ENCODE results near the gene FGF11. TPM values are rescaled to one million over a fixed set of nuclear protein-coding genes. Genes with fewer than 3 reads are reported as not detected.

FGF11 gene
- total and polyA plus RNA-seq, 2 of the 13 experiments (the other 11 are each of a cell fraction or from before 2014, with no cell fraction given): 0.20 to 7.6 TPM

DNA sequence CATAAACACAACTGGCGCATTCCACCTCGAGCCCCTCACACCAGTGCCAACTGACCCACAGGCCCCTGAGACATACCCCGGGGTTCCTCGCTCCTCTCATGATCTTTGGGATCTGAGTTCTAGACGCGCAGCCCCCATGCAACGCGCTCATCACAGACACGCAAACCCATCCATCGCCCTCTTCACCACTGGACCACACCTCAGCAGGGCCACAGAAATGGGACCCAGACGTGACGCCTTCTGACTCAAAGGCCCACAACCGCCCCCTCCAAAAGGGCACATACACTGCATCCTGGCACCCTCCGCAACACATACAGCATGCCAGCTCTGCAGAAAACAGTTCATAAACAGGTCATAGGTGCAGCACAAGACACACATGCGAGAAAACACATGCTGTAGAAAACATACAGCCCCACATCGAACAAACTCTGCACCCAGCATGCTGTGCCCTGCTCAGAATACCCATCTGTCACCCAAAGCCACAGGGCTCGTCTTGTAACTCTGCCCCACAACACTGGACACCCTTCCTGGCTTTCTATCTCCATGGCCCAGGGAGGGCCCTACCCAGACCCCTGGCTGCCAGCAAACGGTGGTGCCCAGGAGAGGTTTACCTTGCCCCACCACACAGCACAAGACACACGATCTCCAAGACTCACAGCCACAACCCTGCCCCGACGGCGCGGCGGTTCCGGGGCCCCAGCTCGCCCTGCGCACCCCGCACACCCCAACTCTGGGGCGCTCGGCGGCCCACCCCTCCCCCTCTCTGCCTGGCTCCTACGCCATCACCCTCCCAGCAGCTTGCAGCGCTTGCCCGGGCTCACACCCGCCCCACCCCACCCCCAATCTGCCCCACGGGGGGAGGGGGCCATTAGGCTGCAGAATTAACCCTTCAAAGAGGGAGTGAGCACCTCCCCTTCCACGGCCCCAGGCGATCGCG is 39.2 kb downstream of the FGF11 start (continued):
- TF ChIP-seq, protein P1, sequence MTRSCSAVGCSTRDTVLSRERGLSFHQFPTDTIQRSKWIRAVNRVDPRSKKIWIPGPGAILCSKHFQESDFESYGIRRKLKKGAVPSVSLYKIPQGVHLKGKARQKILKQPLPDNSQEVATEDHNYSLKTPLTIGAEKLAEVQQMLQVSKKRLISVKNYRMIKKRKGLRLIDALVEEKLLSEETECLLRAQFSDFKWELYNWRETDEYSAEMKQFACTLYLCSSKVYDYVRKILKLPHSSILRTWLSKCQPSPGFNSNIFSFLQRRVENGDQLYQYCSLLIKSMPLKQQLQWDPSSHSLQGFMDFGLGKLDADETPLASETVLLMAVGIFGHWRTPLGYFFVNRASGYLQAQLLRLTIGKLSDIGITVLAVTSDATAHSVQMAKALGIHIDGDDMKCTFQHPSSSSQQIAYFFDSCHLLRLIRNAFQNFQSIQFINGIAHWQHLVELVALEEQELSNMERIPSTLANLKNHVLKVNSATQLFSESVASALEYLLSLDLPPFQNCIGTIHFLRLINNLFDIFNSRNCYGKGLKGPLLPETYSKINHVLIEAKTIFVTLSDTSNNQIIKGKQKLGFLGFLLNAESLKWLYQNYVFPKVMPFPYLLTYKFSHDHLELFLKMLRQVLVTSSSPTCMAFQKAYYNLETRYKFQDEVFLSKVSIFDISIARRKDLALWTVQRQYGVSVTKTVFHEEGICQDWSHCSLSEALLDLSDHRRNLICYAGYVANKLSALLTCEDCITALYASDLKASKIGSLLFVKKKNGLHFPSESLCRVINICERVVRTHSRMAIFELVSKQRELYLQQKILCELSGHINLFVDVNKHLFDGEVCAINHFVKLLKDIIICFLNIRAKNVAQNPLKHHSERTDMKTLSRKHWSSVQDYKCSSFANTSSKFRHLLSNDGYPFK (CRISPR knock-in tag; IDR thresholded peaks at IDR 0.05; ENCODE audit: borderline replicate concordance): no peak
- TF ChIP-seq ZNF230 (CRISPR knock-in tag; IDR thresholded peaks at IDR 0.05) (0 out of 2 replicates have a peak, but pooled peaks have one; percentile 13), ZNF558 (CRISPR knock-in tag; IDR thresholded peaks at IDR 0.05; ENCODE audit: borderline replicate concordance) (no peak), ZC3H13 (CRISPR knock-in tag; IDR thresholded peaks at IDR 0.05) (peak; percentile 54; the same call in 1 of the 2 replicates), RXRA (CRISPR knock-in tag; IDR thresholded peaks at IDR 0.05) (no peak; the same call in 1 of the 2 replicates), SOX6 (IDR thresholded peaks at IDR 0.05) (no peak), SOX6 (CRISPR knock-in tag; IDR thresholded peaks at IDR 0.05) (0 out of 2 replicates have a peak, but pooled peaks have one; percentile 15), PRPF4 (IDR thresholded peaks at IDR 0.05; ENCODE audit: low read depth, low read length, poor library complexity, severe bottlenecking) (peak; percentile 83), KDM1A (CRISPR knock-in tag; IDR thresholded peaks at IDR 0.05) (no peak), STAG1 (CRISPR knock-in tag; IDR thresholded peaks at IDR 0.05) (no peak), SIN3B (IDR thresholded peaks at IDR 0.05; ENCODE audit: low read length) (no peak), MYC (CRISPR knock-in tag; IDR thresholded peaks at IDR 0.05; ENCODE audit: borderline replicate concordance) (peak; percentile 12; the same call in 1 of the 2 replicates), GABPB1 (CRISPR knock-in tag; IDR thresholded peaks at IDR 0.05) (no peak; the same call in 1 of the 2 replicates)
- TF ChIP-seq, protein P2, sequence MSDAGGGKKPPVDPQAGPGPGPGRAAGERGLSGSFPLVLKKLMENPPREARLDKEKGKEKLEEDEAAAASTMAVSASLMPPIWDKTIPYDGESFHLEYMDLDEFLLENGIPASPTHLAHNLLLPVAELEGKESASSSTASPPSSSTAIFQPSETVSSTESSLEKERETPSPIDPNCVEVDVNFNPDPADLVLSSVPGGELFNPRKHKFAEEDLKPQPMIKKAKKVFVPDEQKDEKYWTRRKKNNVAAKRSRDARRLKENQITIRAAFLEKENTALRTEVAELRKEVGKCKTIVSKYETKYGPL (CRISPR knock-in tag; IDR thresholded peaks at IDR 0.05): no peak
- TF ChIP-seq, protein P3, sequence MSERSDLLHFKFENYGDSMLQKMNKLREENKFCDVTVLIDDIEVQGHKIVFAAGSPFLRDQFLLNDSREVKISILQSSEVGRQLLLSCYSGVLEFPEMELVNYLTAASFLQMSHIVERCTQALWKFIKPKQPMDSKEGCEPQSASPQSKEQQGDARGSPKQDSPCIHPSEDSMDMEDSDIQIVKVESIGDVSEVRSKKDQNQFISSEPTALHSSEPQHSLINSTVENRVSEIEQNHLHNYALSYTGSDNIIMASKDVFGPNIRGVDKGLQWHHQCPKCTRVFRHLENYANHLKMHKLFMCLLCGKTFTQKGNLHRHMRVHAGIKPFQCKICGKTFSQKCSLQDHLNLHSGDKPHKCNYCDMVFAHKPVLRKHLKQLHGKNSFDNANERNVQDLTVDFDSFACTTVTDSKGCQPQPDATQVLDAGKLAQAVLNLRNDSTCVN (CRISPR knock-in tag; IDR thresholded peaks at IDR 0.05; ENCODE audit: borderline replicate concordance): no peak
- TF ChIP-seq, protein P4, sequence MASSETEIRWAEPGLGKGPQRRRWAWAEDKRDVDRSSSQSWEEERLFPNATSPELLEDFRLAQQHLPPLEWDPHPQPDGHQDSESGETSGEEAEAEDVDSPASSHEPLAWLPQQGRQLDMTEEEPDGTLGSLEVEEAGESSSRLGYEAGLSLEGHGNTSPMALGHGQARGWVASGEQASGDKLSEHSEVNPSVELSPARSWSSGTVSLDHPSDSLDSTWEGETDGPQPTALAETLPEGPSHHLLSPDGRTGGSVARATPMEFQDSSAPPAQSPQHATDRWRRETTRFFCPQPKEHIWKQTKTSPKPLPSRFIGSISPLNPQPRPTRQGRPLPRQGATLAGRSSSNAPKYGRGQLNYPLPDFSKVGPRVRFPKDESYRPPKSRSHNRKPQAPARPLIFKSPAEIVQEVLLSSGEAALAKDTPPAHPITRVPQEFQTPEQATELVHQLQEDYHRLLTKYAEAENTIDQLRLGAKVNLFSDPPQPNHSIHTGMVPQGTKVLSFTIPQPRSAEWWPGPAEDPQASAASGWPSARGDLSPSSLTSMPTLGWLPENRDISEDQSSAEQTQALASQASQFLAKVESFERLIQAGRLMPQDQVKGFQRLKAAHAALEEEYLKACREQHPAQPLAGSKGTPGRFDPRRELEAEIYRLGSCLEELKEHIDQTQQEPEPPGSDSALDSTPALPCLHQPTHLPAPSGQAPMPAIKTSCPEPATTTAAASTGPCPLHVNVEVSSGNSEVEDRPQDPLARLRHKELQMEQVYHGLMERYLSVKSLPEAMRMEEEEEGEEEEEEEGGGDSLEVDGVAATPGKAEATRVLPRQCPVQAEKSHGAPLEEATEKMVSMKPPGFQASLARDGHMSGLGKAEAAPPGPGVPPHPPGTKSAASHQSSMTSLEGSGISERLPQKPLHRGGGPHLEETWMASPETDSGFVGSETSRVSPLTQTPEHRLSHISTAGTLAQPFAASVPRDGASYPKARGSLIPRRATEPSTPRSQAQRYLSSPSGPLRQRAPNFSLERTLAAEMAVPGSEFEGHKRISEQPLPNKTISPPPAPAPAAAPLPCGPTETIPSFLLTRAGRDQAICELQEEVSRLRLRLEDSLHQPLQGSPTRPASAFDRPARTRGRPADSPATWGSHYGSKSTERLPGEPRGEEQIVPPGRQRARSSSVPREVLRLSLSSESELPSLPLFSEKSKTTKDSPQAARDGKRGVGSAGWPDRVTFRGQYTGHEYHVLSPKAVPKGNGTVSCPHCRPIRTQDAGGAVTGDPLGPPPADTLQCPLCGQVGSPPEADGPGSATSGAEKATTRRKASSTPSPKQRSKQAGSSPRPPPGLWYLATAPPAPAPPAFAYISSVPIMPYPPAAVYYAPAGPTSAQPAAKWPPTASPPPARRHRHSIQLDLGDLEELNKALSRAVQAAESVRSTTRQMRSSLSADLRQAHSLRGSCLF (CRISPR knock-in tag; IDR thresholded peaks at IDR 0.05; ENCODE audit: borderline replicate concordance): no peak
- TF ChIP-seq, protein P5, sequence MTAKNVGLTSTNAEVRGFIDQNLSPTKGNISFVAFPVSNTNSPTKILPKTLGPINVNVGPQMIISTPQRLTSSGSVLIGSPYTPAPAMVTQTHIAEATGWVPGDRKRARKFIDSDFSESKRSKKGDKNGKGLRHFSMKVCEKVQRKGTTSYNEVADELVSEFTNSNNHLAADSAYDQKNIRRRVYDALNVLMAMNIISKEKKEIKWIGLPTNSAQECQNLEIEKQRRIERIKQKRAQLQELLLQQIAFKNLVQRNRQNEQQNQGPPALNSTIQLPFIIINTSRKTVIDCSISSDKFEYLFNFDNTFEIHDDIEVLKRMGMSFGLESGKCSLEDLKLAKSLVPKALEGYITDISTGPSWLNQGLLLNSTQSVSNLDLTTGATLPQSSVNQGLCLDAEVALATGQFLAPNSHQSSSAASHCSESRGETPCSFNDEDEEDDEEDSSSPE (CRISPR knock-in tag; IDR thresholded peaks at IDR 0.05): no peak

All from HepG2 (cell line).